Stimulated activated CD4-positive, alpha-beta T cell treated with anti-CD3 and anti-CD28 coated beads, Interleukin-12 subunit alpha, Interleukin-12 subunit beta, amount 100 ng/mL, for 4 hours (primary cell): ENCODE data around the gene ZFP14.
"Not testable (repeated sequence)": the region's sequence is repeated elsewhere in the genome, so short reads cannot be mapped to it uniquely, and the experiment has no call there.

Experiments used
- DNase-seq: peaks from one replicate; pipeline ENCODE4 v3.0.0-alpha.2; 2020

Gene ZFP14

DNA sequence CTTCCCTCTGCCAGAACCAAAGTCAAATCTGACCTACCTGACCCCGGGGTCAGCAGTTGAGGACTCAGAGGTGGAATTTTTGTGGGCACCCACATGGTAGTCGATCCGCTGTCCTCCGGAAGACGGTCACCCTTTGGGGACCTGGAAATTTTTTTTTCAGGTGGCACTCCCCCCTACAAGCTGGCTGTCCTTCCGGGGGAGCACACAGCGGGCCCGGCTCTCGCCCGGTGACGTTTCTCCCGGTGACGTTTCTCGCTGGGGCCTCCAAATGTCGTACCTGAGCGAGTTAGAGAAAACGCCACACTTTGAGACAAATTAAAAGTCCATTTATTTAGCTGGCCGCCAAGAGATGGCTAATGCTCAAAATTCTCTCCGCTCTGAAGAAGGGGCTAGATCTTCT lies 48.8 kb downstream of the ZFP14 start:
- DNase-seq, result no peak

DNA sequence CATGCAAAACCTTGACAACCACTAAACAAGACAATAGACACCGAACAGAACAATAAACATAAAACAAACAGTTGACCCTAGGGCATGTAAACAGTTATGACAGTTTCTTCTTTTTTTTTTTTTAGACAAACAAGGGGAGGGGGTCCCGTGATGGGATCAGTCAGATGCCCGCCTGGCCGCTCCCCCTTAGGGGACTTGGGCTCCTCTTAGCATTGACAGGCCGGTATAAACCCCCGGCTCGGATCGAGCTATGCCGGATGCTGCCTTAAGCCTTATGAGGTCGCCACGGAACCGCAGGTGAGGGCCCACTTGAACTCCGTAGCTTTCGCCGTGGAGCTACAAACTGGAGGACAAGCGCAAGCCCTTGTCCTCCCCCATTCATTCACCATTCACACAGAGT lies 49.5 kb downstream of the ZFP14 start:
- not testable (repeated sequence) for DNase-seq

DNA sequence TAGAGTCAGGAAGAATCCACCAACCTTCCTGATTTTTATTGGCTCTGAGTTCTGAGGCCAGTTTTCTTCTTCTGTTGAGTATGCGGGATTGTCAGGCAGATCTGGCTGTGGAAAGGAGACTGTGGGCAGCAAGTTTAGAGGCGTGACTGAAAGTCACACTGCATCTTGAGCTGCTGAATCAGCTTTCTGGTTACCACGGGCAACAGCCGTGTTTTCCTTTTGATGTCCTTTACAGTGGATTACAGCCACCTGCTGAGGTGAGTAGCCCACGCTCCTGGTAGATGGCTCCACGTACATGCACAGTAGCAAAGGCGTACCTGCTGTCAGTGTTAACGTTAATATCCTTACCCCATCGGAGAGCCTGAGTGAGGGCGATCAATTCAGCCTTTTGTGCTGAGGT lies 52.4 kb downstream of the ZFP14 start:
- not testable (repeated sequence) for DNase-seq

DNA sequence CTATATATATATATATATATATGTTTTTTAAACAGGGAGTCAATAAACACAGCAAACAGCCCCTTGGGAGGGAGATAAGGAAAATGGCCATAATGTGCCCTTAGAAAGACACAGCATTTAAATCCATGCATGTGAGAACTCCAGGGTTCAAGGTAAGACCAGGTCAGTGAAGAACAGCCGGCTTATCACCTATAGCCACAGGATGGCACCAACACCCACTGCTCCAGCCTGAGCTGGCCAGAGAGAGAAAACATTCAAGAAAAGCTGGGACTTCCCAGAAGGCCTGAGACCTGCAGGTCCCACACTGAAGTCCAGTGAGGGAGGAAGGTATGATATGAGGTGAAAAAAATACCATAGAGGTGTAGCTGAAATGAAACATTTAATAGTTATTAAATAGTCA lies 63.8 kb downstream of the ZFP14 start:
- DNase-seq, result not testable (repeated sequence)

DNA sequence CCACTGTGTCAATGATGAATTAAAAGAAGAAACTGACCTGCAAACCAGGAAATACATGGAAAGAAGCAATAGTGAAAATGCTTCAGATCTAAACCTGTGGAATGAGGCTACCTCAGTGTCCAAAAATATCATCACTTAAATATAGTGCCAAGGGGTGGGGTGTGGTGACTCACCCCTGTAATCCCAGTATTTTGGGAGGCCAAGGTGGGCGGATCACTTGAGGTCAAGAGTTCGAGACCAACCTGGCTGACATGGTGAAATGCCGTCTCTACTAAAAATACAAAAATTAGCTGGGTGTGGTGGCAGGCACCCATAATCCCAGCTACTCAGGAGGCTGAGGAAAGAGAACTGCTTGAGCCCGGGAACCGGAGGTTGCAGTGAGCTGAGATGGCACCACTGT lies 64.9 kb downstream of the ZFP14 start:
- DNase-seq, result not testable (repeated sequence)

DNA sequence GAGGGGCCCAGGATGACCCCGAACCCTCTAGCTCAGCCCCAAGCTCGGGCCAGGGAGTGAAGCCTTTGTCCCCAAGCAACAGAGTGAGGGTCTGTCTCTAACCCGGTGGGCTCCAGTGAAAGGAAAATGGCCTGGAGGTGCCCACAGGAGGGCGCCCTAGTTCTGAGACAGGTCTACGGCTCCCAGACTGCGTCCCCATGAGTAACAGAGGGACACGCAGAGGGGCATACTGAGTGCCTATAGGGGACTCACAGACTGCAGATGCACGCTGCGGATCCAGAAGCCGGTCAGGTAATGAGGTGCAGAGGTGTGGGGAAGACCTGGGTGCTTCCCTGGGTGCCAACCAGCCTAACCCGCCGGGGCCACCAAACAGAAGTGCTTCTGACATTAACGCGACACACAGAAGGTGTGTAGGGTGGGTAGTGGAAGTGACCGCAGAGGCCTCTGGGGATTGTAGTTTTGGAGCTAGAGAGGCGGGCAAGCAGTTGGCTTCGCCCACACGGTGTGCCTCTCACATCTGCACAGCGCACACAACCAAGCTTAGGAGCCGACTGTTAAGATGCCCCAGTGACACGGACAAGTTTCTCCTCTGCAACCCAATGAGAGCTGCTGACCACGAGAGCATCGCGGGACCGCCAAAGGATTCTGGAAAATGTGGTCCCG lies 67.8 kb downstream of the ZFP14 start:
- not testable (repeated sequence) for DNase-seq

DNA sequence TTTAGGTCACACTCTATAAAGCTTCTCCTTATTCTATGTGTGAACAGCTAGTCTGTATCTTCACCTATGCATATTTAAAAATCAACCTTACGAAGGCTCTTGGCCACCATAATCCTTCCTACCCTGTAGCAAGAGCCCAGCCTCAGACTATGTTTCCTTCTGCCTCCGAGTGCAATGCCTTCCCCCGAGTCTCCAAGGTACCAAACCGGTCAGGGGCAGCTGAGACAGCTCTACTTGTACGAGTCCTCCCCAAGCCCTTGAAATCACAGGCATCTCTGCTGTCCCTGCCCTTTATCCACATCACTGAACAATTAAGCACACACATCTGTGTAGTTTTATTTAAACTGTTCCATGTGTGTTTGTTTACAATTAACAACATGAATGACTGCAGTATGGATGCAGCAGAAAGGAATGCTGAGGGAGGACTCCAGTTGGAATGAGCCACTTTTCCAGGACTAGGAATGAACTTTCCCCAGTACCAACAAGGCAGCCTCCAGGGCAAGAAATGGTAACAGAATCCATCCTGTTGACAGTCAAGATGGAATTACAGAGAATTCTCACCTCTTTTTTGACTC lies 68.5 kb downstream of the ZFP14 start:
- not testable (repeated sequence) for DNase-seq

DNA sequence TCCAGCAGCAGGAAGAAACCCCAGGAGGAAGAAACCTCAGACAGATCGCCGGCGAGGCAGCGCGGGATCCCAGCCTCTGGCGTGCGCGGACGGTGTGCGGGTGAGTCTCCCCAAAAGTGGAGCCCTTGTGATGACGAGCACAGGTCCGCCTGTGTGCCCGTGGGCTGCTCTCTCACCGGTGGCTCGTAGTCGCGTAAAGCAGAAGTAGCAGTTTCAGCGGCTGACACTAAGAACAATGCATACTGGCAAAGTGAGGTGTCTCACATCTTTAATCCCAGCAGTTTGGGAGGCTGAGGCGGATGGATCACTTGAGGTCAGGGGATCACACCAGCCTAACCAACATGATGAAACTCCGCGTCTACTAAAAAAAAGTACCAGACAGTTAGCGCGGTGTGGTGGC lies 69.2 kb downstream of the ZFP14 start:
- not testable (repeated sequence) for DNase-seq

DNA sequence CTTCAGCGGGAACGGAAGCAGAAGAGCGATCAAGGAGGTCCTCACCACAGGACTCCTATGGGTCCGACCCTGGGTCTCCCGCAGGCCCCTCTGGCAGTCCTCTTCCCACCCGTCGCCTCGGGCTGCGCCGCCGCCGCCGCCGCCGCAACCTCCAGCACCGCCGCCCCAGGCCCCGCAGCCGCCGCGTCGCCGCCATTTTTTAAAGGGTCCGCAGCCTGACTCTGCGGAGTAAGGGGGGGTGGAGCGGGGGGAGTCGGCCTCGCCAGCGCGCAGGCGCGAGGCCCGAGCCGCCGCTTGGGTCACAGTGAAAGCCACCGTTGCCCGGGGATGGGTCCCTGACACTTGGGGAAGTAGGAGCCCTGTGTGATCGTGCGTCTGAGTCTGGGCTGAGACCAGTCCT lies 69.7 kb downstream of the ZFP14 start:
- not testable (repeated sequence) for DNase-seq

DNA sequence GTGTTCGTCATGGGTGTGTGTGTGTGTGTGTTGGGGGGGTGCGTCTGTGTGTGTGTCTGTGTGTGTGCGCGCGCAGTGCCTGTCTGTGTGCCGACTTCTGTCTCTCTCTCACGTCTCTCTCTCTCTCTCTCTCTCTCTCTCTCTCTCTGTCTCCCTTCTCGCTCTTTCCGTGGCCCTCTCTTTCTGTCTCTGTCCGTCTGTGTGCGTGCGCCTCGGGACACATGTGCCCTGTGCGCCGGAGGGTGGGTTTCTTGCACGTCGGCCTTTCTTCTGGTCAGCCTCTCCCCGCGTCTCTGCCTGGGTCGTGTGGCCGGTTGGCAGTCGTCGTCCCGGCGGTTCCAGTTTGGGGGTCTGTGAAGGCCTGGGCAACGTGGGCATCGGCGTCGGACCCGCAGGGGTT lies 86.7 kb downstream of the ZFP14 start:
- not testable (repeated sequence) for DNase-seq
